ENCODE results near the gene POLRMT.
"Not testable (repeated sequence)": the region's sequence is repeated elsewhere in the genome, so short reads cannot be mapped to it uniquely, and the experiment has no call there.

The POLRMT gene

DNA sequence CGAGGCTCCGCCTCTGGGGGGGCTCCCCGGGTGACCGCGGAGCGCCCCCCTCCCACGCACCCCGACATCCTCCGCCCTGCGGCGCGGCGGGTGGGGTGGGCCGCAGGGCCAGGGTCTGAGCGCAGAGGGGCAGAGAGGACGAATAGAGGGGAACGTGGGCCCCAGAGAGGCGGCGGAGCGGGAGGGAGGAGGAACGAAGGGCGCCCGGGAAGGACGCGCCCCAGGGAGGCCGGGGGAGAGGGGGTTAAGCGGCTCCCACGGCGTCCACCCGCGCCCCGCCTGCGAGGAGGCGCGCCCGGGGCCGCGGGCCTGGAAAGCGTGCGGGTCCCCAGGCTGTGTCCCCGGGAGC, 42.6 kb downstream of the POLRMT start:
- DNase-seq, result no peak

- peak in 1 of 2 donors; percentile 40 for DNase-seq
These were observed 43.0 kb downstream of the POLRMT start for GRCh38 chr19:590396-590745.

GRCh38 chr19:589693-590395, 43.5 kb downstream of the POLRMT start, which contains the start of gene HCN2:
HCN2 (plus strand) TSS chr19:589881; CDS start chr19:589946, 65 bp downstream.
- DNase-seq, result no peak

DNA sequence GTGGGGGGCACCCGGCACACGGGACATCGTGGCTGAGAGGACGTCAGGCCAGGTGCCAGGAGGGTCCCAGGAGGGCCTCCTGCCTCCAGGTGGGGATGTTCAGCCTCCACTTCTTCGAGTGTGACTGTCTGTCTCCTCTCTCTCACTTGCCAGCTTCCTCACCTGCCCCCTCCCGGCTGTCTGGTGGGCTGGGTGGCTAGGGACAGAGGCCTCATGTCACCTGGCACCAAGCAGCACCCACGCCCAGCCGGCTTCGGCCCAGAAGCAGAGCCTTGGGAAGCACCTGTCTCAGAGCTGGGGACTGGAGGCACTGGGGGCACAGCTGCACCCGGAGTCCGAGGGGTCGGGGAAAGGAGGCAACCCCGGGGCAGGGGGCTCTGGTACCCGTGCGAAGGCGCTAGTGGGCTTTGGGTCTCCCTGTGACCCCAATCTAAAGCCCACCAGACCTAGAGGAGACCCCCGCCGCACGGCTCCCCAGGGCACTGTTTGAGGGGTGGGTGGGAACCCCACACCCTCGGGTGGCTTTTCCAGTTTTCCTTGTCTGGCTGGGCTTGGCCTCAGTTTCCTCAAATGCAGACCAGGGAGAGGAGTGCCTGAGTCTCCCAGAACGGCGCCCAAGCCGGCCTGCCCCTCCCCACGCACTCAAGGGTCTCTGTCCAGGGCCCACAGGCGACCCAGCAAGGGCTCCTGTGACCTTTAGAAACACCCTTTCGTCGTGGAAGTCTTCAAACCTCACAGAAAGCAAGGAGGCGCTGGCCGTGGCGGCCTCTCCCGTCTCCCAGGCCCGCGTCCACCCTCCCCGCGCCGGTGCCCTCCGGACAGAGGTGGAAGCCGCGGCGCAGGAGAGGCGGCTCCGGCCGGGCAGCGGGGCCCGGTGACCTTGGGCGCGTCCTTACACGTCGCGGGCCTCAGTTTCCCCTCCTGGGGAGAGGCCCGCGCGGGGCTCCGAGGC, 44.3 kb downstream of the POLRMT start:
- DNase-seq, result no peak

DNA sequence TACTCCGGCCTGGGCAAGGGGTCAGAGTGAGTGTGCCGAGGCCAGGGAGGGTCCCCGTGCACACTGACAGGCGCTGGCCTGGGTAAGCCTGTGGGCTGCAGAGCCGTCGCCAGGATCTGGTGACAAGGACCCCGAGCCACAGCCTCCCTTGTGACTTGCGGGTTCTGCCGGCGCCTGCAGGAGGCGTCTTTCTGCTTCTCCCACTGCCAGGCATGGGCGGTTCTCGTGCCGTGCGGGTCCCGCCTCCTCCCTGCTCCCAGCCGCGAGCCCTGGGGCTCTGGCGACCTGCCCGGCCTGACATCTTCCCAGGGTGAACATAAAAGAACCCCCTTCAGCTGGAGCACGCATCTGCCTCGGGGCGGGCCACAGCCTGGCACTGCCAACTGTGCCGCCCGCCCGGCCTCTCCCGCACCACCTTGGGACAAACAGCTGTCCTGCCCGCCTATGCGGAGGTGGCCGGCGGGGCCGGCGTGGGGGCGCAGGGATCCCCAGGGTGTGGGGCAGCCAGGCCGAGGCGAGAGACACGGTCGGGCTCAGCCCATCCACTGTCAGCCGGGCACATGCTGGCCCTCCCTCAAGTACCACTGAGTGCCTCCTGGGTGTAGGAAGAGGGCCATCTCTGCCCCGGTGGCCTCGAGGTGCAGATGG, 45.1 kb downstream of the POLRMT start:
- peak; percentile 53 to 77 for DNase-seq

DNA sequence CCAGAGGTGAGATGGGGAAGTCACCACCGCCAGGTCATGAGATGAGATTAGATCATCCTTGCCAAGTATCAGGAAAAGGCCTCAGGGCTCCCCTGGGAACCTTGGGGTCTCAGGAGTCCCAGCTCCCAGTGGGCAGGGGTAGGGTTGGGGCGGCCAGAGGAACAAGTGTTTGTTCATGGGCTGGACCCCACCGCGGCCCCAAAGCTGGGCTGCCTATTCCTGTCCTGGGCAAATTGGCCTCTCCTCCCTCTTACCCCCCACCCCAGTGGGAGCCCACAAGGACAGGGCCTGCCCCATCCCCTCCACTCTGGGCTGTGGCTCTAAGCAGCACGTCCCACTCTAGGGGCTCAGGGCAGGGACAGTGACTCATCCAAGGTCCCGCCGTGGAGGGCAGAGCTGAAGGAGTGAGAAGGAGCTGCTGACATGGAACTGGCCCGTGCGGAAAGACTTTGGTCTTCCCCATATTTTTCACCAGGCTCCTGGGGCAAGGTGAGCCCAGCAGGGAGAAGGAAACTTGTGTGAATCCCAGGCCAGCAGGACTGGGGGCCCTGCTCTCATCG, 47.7 kb downstream of the POLRMT start:
- DNase-seq, result no peak

DNA sequence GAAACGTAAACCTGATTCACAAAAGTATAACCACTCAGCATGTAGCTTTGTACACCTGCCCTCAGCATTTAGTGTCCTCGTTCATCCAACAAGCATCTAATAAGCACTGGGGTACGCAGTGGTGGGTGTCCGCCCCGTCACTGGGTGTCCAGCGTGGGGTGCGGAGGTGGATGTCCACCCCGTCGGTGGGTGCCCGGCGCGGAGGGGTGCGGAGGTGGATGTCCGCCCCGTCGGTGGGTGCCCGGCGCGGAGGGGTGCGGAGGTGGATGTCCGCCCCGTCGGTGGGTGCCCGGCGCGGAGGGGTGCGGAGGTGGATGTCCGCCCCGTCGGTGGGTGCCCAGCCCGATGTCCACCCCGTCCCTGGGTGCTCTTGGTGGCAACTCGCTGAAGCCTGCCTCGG, 48.2 kb downstream of the POLRMT start:
- DNase-seq, result not testable (repeated sequence)

- peak; percentile 62 to 74 for DNase-seq
These were observed 48.9 kb downstream of the POLRMT start for GRCh38 chr19:584240-585001.

DNA sequence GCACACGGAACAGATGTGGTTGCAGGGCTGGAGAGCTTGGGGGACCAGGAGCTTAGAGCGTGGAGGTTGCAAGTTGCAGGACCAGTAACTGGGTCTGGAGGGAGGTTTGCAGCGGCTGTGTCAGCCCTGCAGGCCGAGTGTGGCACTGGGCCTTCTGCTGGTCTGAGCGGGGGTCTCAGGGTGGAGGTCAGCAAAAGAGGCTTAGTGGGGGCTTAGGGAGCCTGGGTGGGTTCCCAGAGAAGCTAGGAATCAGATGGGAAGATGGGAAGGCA, 49.4 kb downstream of the POLRMT start:
- no peak for DNase-seq

DNA sequence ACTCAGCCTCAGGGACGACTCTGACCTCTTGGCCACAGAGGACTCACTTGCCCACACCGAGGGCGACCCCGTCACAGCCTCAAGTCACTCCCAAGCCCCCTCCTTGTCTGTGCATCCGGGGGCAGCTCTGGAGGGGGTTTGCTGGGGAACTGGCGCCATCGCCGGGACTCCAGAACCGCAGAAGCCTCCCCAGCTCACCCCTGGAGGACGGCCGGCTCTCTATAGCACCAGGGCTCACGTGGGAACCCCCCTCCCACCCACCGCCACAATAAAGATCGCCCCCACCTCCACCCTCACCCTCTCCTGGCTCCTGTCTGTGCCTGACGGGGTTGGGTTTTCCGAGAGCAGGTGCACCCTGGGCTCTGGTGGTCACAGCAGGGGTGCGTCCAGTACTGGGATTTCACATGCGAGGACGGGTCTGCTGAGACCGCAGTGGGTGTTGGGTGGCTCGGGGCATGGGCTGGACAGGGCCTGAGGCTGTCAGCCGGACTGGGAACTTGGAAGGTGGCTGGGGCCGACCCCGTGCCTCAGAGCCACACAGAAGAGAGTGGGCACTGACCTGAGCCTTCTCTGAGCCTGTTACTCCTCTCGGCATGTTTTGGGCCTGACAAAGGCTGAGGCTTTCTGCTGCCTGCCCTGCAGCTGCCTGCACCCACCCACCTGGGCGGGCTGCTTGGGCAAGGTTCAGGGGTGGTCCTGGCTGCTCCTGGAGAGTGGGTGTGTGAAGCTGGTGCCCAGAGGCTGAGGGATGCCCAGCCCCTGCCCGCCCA, 50.0 kb downstream of the POLRMT start:
- DNase-seq, result no peak

GRCh38 chr19:582497-583197, 50.7 kb downstream of the POLRMT start:
- no peak for DNase-seq

- no peak for DNase-seq
These were observed 51.8 kb downstream of the POLRMT start for GRCh38 chr19:581399-582111.

GRCh38 chr19:580274-580835, 53.0 kb downstream of the POLRMT start:
- no peak for DNase-seq

DNA sequence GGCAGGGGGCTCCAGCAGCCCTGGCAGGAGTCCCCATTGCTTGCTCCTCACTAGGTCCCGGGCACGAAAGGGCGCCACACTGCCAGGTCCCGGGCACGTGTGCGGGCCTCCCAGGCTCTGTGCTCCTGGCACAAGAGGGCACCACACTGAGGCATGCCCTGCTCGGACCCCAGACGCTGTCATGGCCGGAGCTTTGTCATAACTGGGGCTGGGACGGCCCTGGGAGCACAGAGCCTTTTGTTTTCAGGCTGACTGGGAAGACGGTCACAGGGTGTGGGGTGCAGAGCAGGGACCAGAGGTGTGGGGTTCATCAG, 53.5 kb downstream of the POLRMT start:
- DNase-seq, result no peak

GRCh38 chr19:579111-579841, 54.1 kb downstream of the POLRMT start:
- no peak for DNase-seq

DNA sequence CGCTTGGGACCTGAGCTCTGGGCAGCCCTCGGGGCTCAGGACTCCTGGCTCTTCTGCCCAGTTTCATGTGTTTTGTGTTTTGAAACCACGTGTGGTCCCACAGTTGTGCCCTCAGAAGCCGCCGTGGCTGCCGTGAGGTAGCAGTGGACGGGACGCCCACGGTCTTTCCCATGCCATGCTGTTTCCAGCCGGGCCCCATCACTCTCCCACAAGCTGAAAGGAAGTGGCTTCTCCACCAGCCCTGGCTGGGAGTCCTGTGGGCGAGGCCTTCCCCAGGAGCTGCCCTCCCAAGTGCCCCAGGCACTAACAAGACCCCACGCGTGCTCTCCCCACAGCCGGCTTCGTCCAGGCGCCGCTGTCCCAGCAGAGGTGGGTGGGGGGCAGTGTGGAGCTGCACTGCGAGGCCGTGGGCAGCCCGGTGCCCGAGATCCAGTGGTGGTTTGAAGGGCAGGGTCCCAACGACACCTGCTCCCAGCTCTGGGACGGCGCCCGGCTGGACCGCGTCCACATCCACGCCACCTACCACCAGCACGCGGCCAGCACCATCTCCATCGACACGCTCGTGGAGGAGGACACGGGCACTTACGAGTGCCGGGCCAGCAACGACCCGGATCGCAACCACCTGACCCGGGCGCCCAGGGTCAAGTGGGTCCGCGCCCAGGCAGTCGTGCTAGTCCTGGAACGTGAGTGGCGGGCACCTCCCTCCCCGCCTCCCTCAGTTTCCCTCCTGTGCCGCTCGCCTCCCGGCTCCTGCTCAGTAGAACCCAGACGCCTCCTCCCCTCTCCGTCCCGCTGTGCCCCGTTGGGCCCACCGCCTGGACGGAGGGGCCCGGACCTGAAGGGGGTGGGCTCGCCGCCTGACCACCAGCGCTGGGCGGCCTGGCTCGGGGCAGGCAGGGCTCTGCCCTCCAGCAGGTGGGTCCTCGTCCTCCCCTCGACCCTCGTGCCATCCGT, 55.6 kb downstream of the POLRMT start:
- no peak for DNase-seq

DNA sequence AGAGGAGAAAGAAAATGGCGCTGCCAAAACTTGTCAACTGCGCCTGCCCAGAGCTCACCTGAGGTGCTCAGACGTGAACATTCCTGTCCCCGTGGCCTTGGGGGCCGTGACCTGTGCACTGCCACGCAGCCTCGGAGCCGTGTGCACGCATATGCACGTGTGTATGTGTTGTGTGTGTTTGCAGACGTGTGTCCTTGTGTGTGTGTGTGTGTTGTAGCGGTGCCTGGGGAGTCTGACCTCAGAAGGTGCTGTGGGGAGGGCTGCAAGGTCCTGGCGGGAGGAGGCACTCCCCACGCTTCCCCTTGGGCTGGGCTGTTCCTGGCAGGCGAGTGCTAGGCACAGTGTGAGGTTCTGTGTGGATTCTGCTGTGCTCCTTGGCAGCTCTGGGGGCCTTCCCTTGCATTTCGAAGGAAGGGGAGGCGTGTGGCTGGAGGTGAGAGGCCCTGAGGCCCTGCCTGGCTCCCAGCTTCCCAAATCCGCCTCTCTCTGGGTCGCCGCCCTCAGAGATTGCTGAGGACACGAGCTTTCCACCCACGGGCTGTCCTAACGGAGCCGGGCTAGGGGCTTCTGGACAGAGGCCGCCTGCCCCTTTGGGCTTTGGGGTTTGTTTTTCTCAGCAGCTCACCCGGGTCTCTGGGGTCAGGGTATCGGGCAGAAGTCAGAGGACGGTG, 56.4 kb downstream of the POLRMT start:
- no peak for DNase-seq
